ENCODE data around the gene SEC14L3. TPM values are rescaled to one million over a fixed set of nuclear protein-coding genes. Genes with fewer than 3 reads are reported as not detected.
A peak's percentile ranks its signal among the peaks of the same experiment; 100 is the strongest.

SEC14L3 gene
- total and polyA plus RNA-seq, 8 donors = 0.05 TPM; not detected in 7

GRCh38 chr22:30430933-30431332 is 40.9 kb downstream of the SEC14L3 start:
- no peak overlapping the region for H3K4me3 ChIP-seq
- intact Hi-C loops (cut with DNase I) = no loop called here
- H3K27me3 ChIP-seq = no peaks in the 10 kb centered on the region
- DNase-seq = peak in 1 of 6 donors; percentile 19
- 74 to 87% methylated on average over 4 of the region's 4 CpGs for WGBS, 2 donors
- no peak for ATAC-seq
- H3K9me3 ChIP-seq = no peaks in the 10 kb centered on the region
- TF ChIP-seq, protein P1, sequence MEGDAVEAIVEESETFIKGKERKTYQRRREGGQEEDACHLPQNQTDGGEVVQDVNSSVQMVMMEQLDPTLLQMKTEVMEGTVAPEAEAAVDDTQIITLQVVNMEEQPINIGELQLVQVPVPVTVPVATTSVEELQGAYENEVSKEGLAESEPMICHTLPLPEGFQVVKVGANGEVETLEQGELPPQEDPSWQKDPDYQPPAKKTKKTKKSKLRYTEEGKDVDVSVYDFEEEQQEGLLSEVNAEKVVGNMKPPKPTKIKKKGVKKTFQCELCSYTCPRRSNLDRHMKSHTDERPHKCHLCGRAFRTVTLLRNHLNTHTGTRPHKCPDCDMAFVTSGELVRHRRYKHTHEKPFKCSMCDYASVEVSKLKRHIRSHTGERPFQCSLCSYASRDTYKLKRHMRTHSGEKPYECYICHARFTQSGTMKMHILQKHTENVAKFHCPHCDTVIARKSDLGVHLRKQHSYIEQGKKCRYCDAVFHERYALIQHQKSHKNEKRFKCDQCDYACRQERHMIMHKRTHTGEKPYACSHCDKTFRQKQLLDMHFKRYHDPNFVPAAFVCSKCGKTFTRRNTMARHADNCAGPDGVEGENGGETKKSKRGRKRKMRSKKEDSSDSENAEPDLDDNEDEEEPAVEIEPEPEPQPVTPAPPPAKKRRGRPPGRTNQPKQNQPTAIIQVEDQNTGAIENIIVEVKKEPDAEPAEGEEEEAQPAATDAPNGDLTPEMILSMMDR (IDR thresholded peaks at IDR 0.05) = no peak
- H3K36me3 ChIP-seq = no peaks in the 10 kb centered on the region
- peaks cover 0 to 3% (median 0%) of the 10 kb centered on the region in 3 donors for H3K4me1 ChIP-seq
- H3K27ac ChIP-seq = no peak overlapping the region
- FAIRE-seq = no peak

- Histone ChIP-seq H3K27me3 (no peaks in the 10 kb centered on the region), H3K4me3 (no peak overlapping the region), H3K36me3 (no peaks in the 10 kb centered on the region), H3K27ac (no peak overlapping the region), H3K4me1 (peaks cover 1 to 6% (median 3%) of the 10 kb centered on the region in 3 donors), H3K9me3 (no peaks in the 10 kb centered on the region)
- ATAC-seq (no peak), FAIRE-seq (no peak), DNase-seq (no peak)
- TF ChIP-seq, protein P1 (IDR thresholded peaks at IDR 0.05) = no peak
- intact Hi-C loops (cut with DNase I) = no loop called here
- WGBS, 2 donors = 48 to 57% methylated on average over 4 of the region's 4 CpGs
Measured at GRCh38 chr22:30429887-30430286, 41.9 kb downstream of the SEC14L3 start.

DNA sequence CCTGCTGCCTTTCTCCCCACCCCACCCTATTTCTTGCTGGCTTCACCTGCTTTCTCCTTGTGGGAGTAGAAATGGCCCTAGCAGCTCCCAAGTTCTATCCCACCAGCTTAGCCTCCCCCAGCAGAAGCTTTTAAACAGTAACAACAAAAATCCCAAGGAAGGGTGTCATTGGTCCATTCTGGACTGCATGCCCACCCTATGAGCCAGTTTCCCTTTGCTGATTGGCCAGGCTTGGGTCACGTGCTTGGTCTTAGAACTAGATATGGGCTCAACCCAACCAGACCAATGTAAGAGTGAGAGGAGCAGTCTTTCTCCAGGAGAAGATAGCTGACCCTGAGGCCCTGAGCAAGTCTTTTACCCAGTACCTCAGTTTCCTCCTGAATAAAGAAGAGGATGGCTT is 43.9 kb downstream of the SEC14L3 start:
- DNase-seq (no peak), ATAC-seq (no peak), FAIRE-seq (no peak)
- TF ChIP-seq, protein P1 (IDR thresholded peaks at IDR 0.05) = no peak
- H3K4me1 ChIP-seq = peaks cover 6 to 13% (median 10%) of the 10 kb centered on the region in 3 donors
- no peaks in the 10 kb centered on the region for H3K27me3 ChIP-seq
- H3K9me3 ChIP-seq = no peaks in the 10 kb centered on the region
- H3K27ac ChIP-seq = no peak overlapping the region
- intact Hi-C loops (cut with DNase I) = no loop called here
- H3K36me3 ChIP-seq = no peaks in the 10 kb centered on the region
- WGBS, 2 donors = 85 to 88% methylated on average over 1 of the region's 1 CpG
- H3K4me3 ChIP-seq = no peak overlapping the region

DNA sequence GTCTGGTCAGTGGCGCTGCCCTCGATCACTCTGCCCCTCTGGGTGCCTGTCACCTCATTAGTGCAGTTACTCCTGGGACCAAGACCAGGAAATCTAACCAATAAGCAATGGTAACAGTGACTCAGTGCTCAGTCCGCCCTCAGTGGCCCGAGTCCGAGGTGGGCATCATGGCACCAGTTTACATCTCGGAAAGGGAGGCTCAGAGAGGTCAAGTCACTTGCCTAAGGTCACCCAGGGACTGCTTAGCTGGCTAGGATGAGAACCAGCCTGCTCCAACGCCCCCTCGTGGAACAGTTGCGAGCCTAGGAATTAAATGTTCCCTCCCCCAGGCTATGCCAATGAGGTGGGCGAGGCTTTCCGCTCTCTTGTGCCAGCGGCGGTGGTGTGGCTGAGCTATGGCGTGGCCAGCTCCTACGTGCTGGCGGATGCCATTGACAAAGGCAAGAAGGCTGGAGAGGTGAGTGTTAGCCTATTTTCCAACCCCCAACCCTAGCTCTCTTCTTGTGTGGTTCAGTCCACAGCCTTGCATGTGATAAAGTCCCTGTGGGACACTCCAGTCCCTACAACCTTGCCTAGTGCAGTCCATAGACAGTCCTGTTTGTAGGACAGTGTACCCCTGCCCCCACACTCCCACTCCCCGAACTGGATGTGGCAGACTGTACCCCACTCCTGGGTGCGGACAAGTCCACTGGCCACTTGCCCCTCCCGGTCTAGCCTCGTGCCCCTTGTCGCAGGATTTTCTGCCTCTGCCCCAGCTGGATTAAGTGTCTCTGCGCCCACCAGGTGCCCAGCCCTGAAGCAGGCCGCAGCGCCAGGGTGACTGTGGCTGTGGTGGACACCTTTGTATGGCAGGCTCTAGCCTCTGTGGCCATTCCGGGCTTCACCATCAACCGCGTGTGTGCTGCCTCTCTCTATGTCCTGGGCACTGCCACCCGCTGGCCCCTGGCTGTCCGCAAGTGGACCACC is 45.1 kb downstream of the SEC14L3 start:
- no peaks in the 10 kb centered on the region for H3K27me3 ChIP-seq
- ATAC-seq (peak; percentile 45 to 55 (median 52)), DNase-seq (peak; percentile 83 to 91 (median 90)), FAIRE-seq (no peak)
- TF ChIP-seq, protein P1 (IDR thresholded peaks at IDR 0.05) = peak; percentile 31 to 58 (median 44)
- H3K27ac ChIP-seq = peak overlapping the region in 3 of 4 donors; percentile 71 to 83 (median 78)
- H3K36me3 ChIP-seq = no peaks in the 10 kb centered on the region
- peaks cover 15 to 24% (median 22%) of the 10 kb centered on the region in 3 donors for H3K4me1 ChIP-seq
- intact Hi-C loops (cut with DNase I) = no loop called here
- no peaks in the 10 kb centered on the region for H3K9me3 ChIP-seq
- peak overlapping the region in 3 of 4 donors; percentile 62 to 67 (median 65) for H3K4me3 ChIP-seq
- whole genome bisulfite sequencing, 2 donors = 44 to 45% methylated on average over 29 of the region's 29 CpGs

Data from pancreas (tissue), 10 donors.